ENCODE data around the gene KLHL14.
A peak's percentile ranks its signal among the peaks of the same experiment; 100 is the strongest.
"Not testable (repeated sequence)": the region's sequence is repeated elsewhere in the genome, so short reads cannot be mapped to it uniquely, and the experiment has no call there.

KLHL14 gene

GRCh38 chr18:32674491-32674890 is 98.3 kb downstream of the KLHL14 start:
- TF ChIP-seq, protein P1, sequence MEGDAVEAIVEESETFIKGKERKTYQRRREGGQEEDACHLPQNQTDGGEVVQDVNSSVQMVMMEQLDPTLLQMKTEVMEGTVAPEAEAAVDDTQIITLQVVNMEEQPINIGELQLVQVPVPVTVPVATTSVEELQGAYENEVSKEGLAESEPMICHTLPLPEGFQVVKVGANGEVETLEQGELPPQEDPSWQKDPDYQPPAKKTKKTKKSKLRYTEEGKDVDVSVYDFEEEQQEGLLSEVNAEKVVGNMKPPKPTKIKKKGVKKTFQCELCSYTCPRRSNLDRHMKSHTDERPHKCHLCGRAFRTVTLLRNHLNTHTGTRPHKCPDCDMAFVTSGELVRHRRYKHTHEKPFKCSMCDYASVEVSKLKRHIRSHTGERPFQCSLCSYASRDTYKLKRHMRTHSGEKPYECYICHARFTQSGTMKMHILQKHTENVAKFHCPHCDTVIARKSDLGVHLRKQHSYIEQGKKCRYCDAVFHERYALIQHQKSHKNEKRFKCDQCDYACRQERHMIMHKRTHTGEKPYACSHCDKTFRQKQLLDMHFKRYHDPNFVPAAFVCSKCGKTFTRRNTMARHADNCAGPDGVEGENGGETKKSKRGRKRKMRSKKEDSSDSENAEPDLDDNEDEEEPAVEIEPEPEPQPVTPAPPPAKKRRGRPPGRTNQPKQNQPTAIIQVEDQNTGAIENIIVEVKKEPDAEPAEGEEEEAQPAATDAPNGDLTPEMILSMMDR (IDR thresholded peaks at IDR 0.05; ENCODE audit: extremely low read depth, insufficient read depth, missing control alignments) = no peak
- no peak for DNase-seq (ENCODE audit: low spot score)
- in situ Hi-C loops (cut with MboI; ENCODE audit: low pct_unique_long_range_greater_than_20kb, low sequenced_read_pairs, unreplicated experiment) = no loop called here

- TF ChIP-seq, protein P1 (IDR thresholded peaks at IDR 0.05; ENCODE audit: extremely low read depth, insufficient read depth, missing control alignments) = no peak
- DNase-seq (ENCODE audit: low spot score) = no peak
- in situ Hi-C loops (cut with MboI; ENCODE audit: low pct_unique_long_range_greater_than_20kb, low sequenced_read_pairs, unreplicated experiment) = no loop called here
Observed at GRCh38 chr18:32672398-32672797, 100.4 kb downstream of the KLHL14 start.

DNA sequence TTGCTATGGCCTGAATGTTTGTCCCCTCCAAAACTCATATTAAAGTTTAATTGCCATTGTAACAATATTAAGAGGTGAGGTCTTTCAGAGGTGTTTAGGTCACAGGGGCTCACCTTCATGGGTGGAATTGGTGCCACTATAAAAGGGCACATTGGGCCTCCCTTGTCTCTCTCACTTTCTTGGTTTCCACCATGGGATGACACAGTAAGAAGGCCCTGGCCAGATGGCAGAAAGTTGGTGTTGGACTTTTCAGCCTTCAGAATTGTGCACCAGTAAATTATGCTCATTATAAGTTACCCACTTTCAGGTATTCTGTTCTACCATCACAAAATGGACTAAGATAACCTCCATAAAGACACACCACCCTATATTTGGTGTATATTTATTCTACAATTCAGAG is 102.1 kb downstream of the KLHL14 start:
- in situ Hi-C loops (cut with MboI; ENCODE audit: low pct_unique_long_range_greater_than_20kb, low sequenced_read_pairs, unreplicated experiment) = no loop called here
- no peak for DNase-seq (ENCODE audit: low spot score)
- TF ChIP-seq, protein P1 (IDR thresholded peaks at IDR 0.05; ENCODE audit: extremely low read depth, insufficient read depth, missing control alignments) = no peak

DNA sequence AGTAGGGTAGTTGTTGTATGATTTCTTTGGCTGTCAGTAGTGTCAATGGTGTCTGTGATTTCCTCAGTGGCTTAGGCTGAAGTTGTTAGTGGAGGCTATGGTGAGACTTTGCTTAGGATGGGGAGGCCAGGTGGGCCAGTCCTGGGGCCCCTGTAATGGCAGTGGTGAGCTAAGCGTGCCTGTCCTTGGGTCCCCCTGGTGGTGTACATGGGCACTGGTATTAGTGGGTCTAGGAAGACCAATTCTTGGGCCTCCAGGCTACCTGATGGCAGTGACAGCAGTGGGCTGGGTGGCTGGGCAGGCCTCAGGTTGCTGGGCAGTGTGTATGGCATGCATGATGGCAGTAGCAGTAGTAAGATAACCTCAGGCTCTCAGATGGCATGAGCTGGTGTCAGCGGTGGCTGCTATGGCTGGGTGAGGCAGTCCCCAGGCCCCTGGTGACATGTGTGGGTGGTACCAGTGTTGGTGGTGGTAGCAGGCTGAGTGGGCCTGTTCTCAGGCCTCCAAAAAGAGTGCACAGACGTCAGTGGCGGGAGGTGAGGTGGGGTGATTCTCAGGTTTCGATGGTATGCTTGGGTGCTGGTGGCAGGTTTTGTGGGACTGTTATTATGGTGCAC is 103.2 kb downstream of the KLHL14 start:
- no peak for DNase-seq (ENCODE audit: low spot score)
- in situ Hi-C loops (cut with MboI; ENCODE audit: low pct_unique_long_range_greater_than_20kb, low sequenced_read_pairs, unreplicated experiment) = no loop called here
- TF ChIP-seq, protein P1 (IDR thresholded peaks at IDR 0.05; ENCODE audit: extremely low read depth, insufficient read depth, missing control alignments) = peak; percentile 11

- no peak for DNase-seq (ENCODE audit: low spot score)
- TF ChIP-seq, protein P1 (IDR thresholded peaks at IDR 0.05; ENCODE audit: extremely low read depth, insufficient read depth, missing control alignments) = no peak
- in situ Hi-C loops (cut with MboI; ENCODE audit: low pct_unique_long_range_greater_than_20kb, low sequenced_read_pairs, unreplicated experiment) = no loop called here
Observed at GRCh38 chr18:32668956-32669355, 103.9 kb downstream of the KLHL14 start.

GRCh38 chr18:32661486-32662299 is 111.1 kb downstream of the KLHL14 start:
- in situ Hi-C loops (cut with MboI; ENCODE audit: low pct_unique_long_range_greater_than_20kb, low sequenced_read_pairs, unreplicated experiment) = no loop called here
- DNase-seq (ENCODE audit: low spot score) = no peak
- TF ChIP-seq, protein P1 (IDR thresholded peaks at IDR 0.05; ENCODE audit: extremely low read depth, insufficient read depth, missing control alignments) = no peak

GRCh38 chr18:32654507-32654906 is 118.3 kb downstream of the KLHL14 start:
- in situ Hi-C loops (cut with MboI; ENCODE audit: low pct_unique_long_range_greater_than_20kb, low sequenced_read_pairs, unreplicated experiment); DNase-seq (ENCODE audit: low spot score): not testable (repeated sequence)

DNA sequence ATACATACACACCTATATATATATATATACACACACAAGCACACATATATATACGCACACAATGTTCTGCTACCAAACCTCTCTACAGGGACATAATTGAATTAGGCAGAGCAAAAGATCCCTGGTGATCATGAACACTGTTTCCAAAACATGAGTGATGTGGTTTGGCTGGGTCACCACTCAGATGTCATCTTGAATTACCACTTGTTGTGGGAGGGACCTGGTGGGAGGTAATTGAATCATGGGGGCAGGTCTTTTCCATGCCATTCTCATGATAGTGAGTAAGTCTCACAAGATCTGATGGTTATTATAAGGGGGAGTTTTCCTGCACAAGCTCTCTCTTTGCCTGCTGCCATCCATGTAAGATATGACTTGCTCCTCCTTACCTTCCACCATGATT is 135.2 kb downstream of the KLHL14 start:
- in situ Hi-C loops (cut with MboI; ENCODE audit: low pct_unique_long_range_greater_than_20kb, low sequenced_read_pairs, unreplicated experiment); DNase-seq (ENCODE audit: low spot score): not testable (repeated sequence)
